Panc1 (cell line): ENCODE data around the gene ABCC1. TPM values are rescaled to one million over a fixed set of nuclear protein-coding genes. Genes with fewer than 3 reads are reported as not detected.

Source experiments
- ATAC-seq: fragments of 200-7000 bp; cut with Tn5 transposase; 2 replicates; pipeline ENCODE4 v1.9.1; 2020; ENCODE audit warnings: mild to moderate bottlenecking, moderate library complexity
- BruUV-seq: library from RNA; stranded (reverse); fragments of 400-500 nt; replicated peaks from 2 replicates; lab custom pipeline; 2021; lab: Mats Ljungman, UMichigan
- CTCF ChIA-PET: fragments of 300-600 bp; sonication (Branson Sonifier 250); formaldehyde crosslinking; loops from one replicate; lab custom pipeline; 2022; ENCODE audit warnings: antibody characterized with exemption; lab: Charles Lee
- POLR2A ChIA-PET: fragments of 300-600 bp; sonication (Branson Sonifier 250); formaldehyde crosslinking; loops from one replicate; lab custom pipeline; 2022; ENCODE audit warnings: antibody characterized with exemption; lab: Charles Lee
- DNase-seq: peaks from one replicate; pipeline ENCODE4 v3.0.0-alpha.2; 2010; ENCODE audit warnings: low read depth, low spot score
- H3K27ac ChIP-seq: 2 replicates; pipeline ENCODE4 v1.5.1; 2011; ENCODE audit warnings: mild to moderate bottlenecking, low read length, inconsistent platforms
- H3K27me3 ChIP-seq: fragments of 200-500 bp; sonication (Bioruptor generic); 2 replicates; pipeline ENCODE4 v1.6.0; 2014; ENCODE audit warnings: low read length, inconsistent platforms; ENCODE audit not compliant: control insufficient read depth, insufficient read depth
- H3K36me3 ChIP-seq: fragments of 200-500 bp; sonication (Bioruptor generic); 2 replicates; pipeline ENCODE4 v1.5.1; 2014; ENCODE audit warnings: inconsistent platforms, mild to moderate bottlenecking, low read length, moderate library complexity; ENCODE audit not compliant: control insufficient read depth, insufficient read depth
- H3K4me1 ChIP-seq: 2 replicates; pipeline ENCODE4 v1.5.1; 2011; ENCODE audit warnings: inconsistent platforms, mild to moderate bottlenecking, low read length, moderate library complexity; ENCODE audit not compliant: control insufficient read depth, insufficient read depth
- H3K4me3 ChIP-seq, 2 experiments: 2 replicates each; pipeline ENCODE4 v1.5.1; 2011 to 2012; ENCODE audit warnings: low read depth in 2 of 2, low read length in 2 of 2, mild to moderate bottlenecking in 2 of 2, inconsistent platforms in 1 of 2, moderate library complexity in 1 of 2
- H3K9me3 ChIP-seq: fragments of 200-500 bp; sonication (Bioruptor generic); 2 replicates; pipeline ENCODE4 v1.5.1; 2014; ENCODE audit warnings: low read depth, mild to moderate bottlenecking, inconsistent platforms, low read length, moderate library complexity; ENCODE audit not compliant: control insufficient read depth, insufficient read depth
- POLR2AphosphoS5 ChIP-seq: IDR thresholded peaks from 2 replicates; pipeline ENCODE4 v1.6.1; 2012; ENCODE audit warnings: mild to moderate bottlenecking, low read depth, low read length, moderate library complexity
- SIN3A ChIP-seq: IDR thresholded peaks from 2 replicates; pipeline ENCODE4 v1.6.1; 2012; ENCODE audit warnings: low read depth, mild to moderate bottlenecking, low read length, moderate library complexity, borderline replicate concordance; ENCODE audit not compliant: insufficient read depth
- TCF7L2 ChIP-seq: IDR thresholded peaks from 2 replicates; pipeline ENCODE4 v1.6.1; 2011; ENCODE audit warnings: mild to moderate bottlenecking, low read depth, low read length, inconsistent platforms
- in situ Hi-C: cut with HindIII; loops from 2 replicates; pipeline ENCODE4 v1.10.0; 2016; ENCODE audit warnings: low sequenced_read_pairs, low pct_unique_long_range_greater_than_20kb
- intact Hi-C: fragments of 100-400 bp; cut with micrococcal nuclease; formaldehyde crosslinking; loops from one replicate; pipeline ENCODE4 v1.10.0; 2022; ENCODE audit not compliant: unreplicated experiment
- total RNA-seq: library from RNA; stranded (reverse); gene quantifications from one replicate; pipeline ENCODE4 v1.2.1, GENCODE V29; 2021; ENCODE audit not compliant: unreplicated experiment
- TF ChIP-seq, protein P1 (sequence below), 2 experiments: IDR thresholded peaks; 2 replicates each; pipeline ENCODE4 v1.6.1; 2011 to 2012; ENCODE audit warnings: low read depth in 2 of 2, control low read depth in 1 of 2, low read length in 1 of 2, mild to moderate bottlenecking in 1 of 2, moderate library complexity in 1 of 2; ENCODE audit not compliant: insufficient read depth in 1 of 2
- TF ChIP-seq, protein P2 (sequence below): fragments of 450-650 bp; IDR thresholded peaks from 2 replicates; pipeline ENCODE4 v1.5.1; 2017; ENCODE audit warnings: mild to moderate bottlenecking

Gene ABCC1
- total RNA-seq, 1 experiment from 2014 or later, result 296 TPM

DNA sequence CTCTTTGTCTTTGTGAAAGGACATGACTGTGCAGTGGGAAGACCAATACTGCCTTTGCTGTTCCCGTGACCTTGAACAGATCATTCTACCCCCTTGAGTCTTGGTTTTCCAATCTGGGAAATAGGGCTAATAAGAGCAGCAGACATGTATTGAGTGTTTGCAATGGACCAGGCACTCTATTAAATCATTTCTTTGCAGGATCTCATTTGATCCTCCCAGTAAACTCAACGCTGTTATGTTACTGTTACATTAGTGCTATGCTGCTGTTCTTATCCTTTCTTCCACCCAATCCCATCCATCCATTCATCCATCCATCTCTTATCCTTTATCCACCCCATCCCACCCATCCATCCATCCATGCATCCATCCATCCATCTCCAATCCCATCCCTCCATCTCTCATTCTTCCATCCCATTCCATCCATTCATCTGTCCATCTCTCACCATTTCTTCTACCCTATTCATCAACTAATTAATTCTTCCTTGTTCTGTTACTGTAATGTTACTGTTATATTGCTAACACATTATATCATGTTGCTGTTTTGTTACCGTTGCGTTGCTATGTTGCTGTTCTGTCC lies 208.8 kb downstream of the ABCC1 start:
- Histone ChIP-seq H3K36me3 (no peaks in the 10 kb centered on the region), H3K9me3 (no peaks in the 10 kb centered on the region), H3K27ac (no peak overlapping the region), H3K27me3 (no peaks in the 10 kb centered on the region), H3K4me1 (no peaks in the 10 kb centered on the region), H3K4me3 (no peak overlapping the region)
- no TSS peak for BruUV-seq
- ChIA-PET POLR2A (no interaction called here), CTCF (no interaction called here)
- DNase-seq (no peak), ATAC-seq (no peak)
- in situ Hi-C loops, result no loop called here
- no peak for TF ChIP-seq POLR2AphosphoS5
- no peak for TF ChIP-seq TCF7L2
- intact Hi-C loops, result no loop called here

DNA sequence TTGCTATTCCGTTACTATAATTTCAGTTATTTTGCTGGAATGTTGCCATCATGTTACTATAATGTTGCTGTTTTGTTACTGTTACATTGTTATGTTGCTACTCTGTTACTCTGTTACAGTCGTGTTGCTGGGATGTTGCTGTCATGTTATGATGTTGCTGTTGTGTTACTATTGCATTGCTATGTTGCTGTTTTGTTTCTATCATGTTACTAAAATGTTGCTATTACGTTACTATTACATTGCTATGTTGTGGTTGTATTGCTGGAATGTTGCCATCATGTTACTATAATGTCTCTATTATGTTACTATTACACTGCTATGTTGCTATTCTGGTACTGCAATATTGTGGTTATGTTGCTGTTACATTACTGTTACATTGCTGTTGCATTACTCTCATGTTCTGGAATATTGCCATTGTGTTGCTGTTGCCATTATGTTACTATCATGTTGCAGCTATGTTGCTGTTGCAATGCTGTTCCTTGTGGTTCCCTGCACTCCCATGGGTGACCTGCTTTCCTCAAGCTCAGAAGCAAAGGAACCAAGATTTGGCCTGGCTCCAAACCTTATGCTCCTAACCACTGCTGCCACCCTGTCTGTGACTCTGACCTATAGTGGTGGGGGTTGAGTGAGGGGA lies 209.4 kb downstream of the ABCC1 start:
- Histone ChIP-seq H3K4me1 (no peaks in the 10 kb centered on the region), H3K9me3 (no peaks in the 10 kb centered on the region), H3K27ac (no peak overlapping the region), H3K36me3 (no peaks in the 10 kb centered on the region), H3K27me3 (no peaks in the 10 kb centered on the region), H3K4me3 (no peak overlapping the region)
- intact Hi-C loops (no loop called here), in situ Hi-C loops (no loop called here)
- TF ChIP-seq, protein P1, sequence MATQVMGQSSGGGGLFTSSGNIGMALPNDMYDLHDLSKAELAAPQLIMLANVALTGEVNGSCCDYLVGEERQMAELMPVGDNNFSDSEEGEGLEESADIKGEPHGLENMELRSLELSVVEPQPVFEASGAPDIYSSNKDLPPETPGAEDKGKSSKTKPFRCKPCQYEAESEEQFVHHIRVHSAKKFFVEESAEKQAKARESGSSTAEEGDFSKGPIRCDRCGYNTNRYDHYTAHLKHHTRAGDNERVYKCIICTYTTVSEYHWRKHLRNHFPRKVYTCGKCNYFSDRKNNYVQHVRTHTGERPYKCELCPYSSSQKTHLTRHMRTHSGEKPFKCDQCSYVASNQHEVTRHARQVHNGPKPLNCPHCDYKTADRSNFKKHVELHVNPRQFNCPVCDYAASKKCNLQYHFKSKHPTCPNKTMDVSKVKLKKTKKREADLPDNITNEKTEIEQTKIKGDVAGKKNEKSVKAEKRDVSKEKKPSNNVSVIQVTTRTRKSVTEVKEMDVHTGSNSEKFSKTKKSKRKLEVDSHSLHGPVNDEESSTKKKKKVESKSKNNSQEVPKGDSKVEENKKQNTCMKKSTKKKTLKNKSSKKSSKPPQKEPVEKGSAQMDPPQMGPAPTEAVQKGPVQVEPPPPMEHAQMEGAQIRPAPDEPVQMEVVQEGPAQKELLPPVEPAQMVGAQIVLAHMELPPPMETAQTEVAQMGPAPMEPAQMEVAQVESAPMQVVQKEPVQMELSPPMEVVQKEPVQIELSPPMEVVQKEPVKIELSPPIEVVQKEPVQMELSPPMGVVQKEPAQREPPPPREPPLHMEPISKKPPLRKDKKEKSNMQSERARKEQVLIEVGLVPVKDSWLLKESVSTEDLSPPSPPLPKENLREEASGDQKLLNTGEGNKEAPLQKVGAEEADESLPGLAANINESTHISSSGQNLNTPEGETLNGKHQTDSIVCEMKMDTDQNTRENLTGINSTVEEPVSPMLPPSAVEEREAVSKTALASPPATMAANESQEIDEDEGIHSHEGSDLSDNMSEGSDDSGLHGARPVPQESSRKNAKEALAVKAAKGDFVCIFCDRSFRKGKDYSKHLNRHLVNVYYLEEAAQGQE (IDR thresholded peaks at IDR 0.05; ENCODE audit: insufficient read depth in 1 of 2, low read depth in 2 of 2, low read length in 1 of 2), result no peak
- TF ChIP-seq SIN3A, result no peak
- TF ChIP-seq TCF7L2, result no peak
- no peak for TF ChIP-seq POLR2AphosphoS5
- TF ChIP-seq, protein P2, sequence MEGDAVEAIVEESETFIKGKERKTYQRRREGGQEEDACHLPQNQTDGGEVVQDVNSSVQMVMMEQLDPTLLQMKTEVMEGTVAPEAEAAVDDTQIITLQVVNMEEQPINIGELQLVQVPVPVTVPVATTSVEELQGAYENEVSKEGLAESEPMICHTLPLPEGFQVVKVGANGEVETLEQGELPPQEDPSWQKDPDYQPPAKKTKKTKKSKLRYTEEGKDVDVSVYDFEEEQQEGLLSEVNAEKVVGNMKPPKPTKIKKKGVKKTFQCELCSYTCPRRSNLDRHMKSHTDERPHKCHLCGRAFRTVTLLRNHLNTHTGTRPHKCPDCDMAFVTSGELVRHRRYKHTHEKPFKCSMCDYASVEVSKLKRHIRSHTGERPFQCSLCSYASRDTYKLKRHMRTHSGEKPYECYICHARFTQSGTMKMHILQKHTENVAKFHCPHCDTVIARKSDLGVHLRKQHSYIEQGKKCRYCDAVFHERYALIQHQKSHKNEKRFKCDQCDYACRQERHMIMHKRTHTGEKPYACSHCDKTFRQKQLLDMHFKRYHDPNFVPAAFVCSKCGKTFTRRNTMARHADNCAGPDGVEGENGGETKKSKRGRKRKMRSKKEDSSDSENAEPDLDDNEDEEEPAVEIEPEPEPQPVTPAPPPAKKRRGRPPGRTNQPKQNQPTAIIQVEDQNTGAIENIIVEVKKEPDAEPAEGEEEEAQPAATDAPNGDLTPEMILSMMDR, result no peak
- DNase-seq (no peak), ATAC-seq (no peak)
- BruUV-seq, result no TSS peak
- ChIA-PET POLR2A (no interaction called here), CTCF (interaction anchor here (0.6 kb wide), 1 partner anchor 402 kb away, joined by 8 read pairs; no protein-coding TSS in a partner anchor)

DNA sequence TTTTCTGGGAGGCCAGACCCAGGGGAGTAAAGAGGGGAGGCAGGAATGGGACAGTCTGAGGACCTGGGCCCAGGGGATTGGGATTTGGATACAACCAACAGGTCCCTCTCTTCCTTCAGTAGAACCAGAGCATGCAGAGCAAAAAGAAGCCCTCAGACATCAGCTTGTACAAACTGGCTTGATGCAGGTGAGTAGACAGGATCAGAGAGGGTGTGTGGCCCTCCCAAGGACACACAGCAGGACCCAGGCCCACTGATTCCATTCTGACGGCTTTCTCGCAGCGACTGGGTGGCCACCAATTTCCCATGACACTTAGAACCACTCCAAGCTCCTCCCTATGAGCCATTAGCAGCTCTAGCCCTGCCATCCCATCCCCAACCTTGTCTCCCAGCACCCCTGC lies 210.2 kb downstream of the ABCC1 start:
- ChIA-PET CTCF (no interaction called here), POLR2A (no interaction called here)
- intact Hi-C loops, result no loop called here
- Histone ChIP-seq H3K36me3 (no peaks in the 10 kb centered on the region), H3K27ac (no peak overlapping the region), H3K27me3 (no peaks in the 10 kb centered on the region), H3K4me1 (no peaks in the 10 kb centered on the region), H3K9me3 (no peaks in the 10 kb centered on the region), H3K4me3 (no peak overlapping the region)
- no peak for ATAC-seq
- TF ChIP-seq SIN3A (no peak), TCF7L2 (no peak), POLR2AphosphoS5 (no peak)
- TF ChIP-seq, protein P1 (IDR thresholded peaks at IDR 0.05; ENCODE audit: insufficient read depth in 1 of 2, low read depth in 2 of 2, low read length in 1 of 2), result no peak
- TF ChIP-seq, protein P2, result no peak
- no TSS peak for BruUV-seq
- in situ Hi-C loops, result no loop called here
- no peak for DNase-seq
